Sigmoid colon (tissue), 7 donors: ENCODE measurements around the gene NR1I2. TPM values are rescaled to one million over a fixed set of nuclear protein-coding genes. Genes with fewer than 3 reads are reported as not detected.

Source experiments
- DNase-seq: peaks from one replicate; pipeline ENCODE4 v3.0.0-alpha.2; 2019
- H3K27ac ChIP-seq, 4 donors: fragments of 200-600 bp; sonication (generic); one replicate each; pipeline ENCODE4 v1.5.1; 2016 to 2019; ENCODE audit warnings: mild to moderate bottlenecking in 1 of 4
- H3K27me3 ChIP-seq, 3 donors: fragments of 200-600 bp; sonication (generic); one replicate each; pipeline ENCODE4 v1.5.1; 2019; ENCODE audit warnings: mild to moderate bottlenecking in 1 of 3
- H3K36me3 ChIP-seq, 4 donors: fragments of 200-600 bp; sonication (generic); one replicate each; pipeline ENCODE4 v1.5.1; 2016 to 2019
- H3K4me1 ChIP-seq, 4 donors: fragments of 200-600 bp; sonication (generic); one replicate each; pipeline ENCODE4 v1.5.1; 2017 to 2019
- H3K4me3 ChIP-seq, 4 donors: fragments of 200-600 bp; sonication (generic); one replicate each; pipeline ENCODE4 v1.5.1; 2017 to 2019; ENCODE audit warnings: mild to moderate bottlenecking in 2 of 4, moderate library complexity in 1 of 4
- H3K9me3 ChIP-seq, 4 donors: fragments of 200-600 bp in 3 of 4; sonication (generic) in 3 of 4; one replicate each; pipeline versions ENCODE4 v1.5.1 to v1.6.1; 2013 to 2019
- EP300 ChIP-seq, 4 donors: sonication (generic); formaldehyde crosslinking; IDR thresholded peaks; one replicate each; pipeline ENCODE4 v1.6.1; 2017; ENCODE audit warnings: antibody characterized with exemption in 4 of 4
- POLR2A ChIP-seq, 2 donors: fragments of 450-650 bp; IDR thresholded peaks; one replicate each; pipeline ENCODE4 v1.6.1; 2016; ENCODE audit warnings: antibody characterized with exemption in 2 of 2, mild to moderate bottlenecking in 2 of 2, moderate library complexity in 2 of 2
- POLR2AphosphoS5 ChIP-seq, 4 donors: sonication (generic); formaldehyde crosslinking; IDR thresholded peaks; one replicate each; pipeline ENCODE4 v1.6.1; 2017; ENCODE audit warnings: antibody characterized with exemption in 4 of 4
- WGBS, 2 donors: extraction: QIAGEN DNeasy Blood & Tissue Kit; methylation state at CpG; one replicate each; pipeline ENCODE4 v1.1.7; 2013; 5-methylcytosine and 5-hydroxymethylcytosine counted together
- intact Hi-C: fragments of 100-400 bp; cut with DNase I; formaldehyde crosslinking; loops from one replicate; pipeline ENCODE4 v1.15.1; 2023
- polyA plus RNA-seq, 3 donors: library from polyadenylated mRNA; stranded (reverse); fragments of 200-250 nt; gene quantifications; one replicate each; pipeline ENCODE4 v1.2.3, GENCODE V29; 2013
- total RNA-seq, 4 donors: library from RNA; depleted of rRNA; stranded (reverse); fragments of >200 nt; gene quantifications; one replicate each; pipeline ENCODE4 v1.1.0, GENCODE V29; 2016
- TF ChIP-seq, protein P1 (sequence below), 4 experiments: fragments of 450-650 bp in 3 of 4; fragments of 200-600 bp in 1 of 4; IDR thresholded peaks; one replicate each; pipeline ENCODE4 v1.5.1; 2016 to 2019; ENCODE audit warnings: antibody characterized with exemption in 4 of 4, mild to moderate bottlenecking in 3 of 4, moderate library complexity in 2 of 4
- donor health status: healthy with polysubstance abuse.
- donor health status: Bipolar disorder and iron deficiency.
- donor health status: healthy.

Gene NR1I2
- total and polyA plus RNA-seq, 7 donors: 0.54 to 50.6 (median 33.6) TPM; not detected in 2

DNA sequence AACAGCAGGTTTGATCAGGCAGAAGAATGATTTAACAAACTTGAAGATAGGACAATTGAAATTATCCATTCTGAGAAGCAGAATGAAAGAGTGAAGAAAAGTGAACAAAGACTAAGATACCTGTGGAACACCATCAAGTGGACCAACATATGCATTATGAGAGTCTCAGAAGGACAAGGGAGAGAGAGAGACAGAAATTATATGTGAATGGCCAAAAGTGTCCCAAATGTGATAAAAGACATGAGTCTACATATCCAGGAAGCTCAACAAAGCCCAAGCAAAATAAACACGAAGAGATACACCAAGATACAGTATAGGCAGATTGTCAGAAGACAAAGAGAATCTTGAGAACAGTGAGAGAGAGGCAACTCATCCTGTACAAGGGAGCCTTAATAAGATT, 5.6 kb upstream of the NR1I2 start:
- 65 to 75% methylated on average over 1 of the region's 1 CpG for WGBS, 2 donors
- H3K9me3 ChIP-seq: no peaks in the 10 kb centered on the region
- intact Hi-C loops: no loop called here
- no peak overlapping the region for H3K4me3 ChIP-seq
- no peak for TF ChIP-seq POLR2A (IDR thresholded peaks at IDR 0.05)
- no peak for TF ChIP-seq EP300 (IDR thresholded peaks at IDR 0.05)
- TF ChIP-seq, protein P1, sequence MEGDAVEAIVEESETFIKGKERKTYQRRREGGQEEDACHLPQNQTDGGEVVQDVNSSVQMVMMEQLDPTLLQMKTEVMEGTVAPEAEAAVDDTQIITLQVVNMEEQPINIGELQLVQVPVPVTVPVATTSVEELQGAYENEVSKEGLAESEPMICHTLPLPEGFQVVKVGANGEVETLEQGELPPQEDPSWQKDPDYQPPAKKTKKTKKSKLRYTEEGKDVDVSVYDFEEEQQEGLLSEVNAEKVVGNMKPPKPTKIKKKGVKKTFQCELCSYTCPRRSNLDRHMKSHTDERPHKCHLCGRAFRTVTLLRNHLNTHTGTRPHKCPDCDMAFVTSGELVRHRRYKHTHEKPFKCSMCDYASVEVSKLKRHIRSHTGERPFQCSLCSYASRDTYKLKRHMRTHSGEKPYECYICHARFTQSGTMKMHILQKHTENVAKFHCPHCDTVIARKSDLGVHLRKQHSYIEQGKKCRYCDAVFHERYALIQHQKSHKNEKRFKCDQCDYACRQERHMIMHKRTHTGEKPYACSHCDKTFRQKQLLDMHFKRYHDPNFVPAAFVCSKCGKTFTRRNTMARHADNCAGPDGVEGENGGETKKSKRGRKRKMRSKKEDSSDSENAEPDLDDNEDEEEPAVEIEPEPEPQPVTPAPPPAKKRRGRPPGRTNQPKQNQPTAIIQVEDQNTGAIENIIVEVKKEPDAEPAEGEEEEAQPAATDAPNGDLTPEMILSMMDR (IDR thresholded peaks at IDR 0.05): no peak
- no peak for TF ChIP-seq POLR2AphosphoS5 (IDR thresholded peaks at IDR 0.05)
- H3K4me1 ChIP-seq: no peaks in the 10 kb centered on the region
- no peak for DNase-seq
- no peaks in the 10 kb centered on the region for H3K36me3 ChIP-seq
- H3K27ac ChIP-seq: no peak overlapping the region
- H3K27me3 ChIP-seq: no peaks in the 10 kb centered on the region

- Histone ChIP-seq H3K9me3 (no peaks in the 10 kb centered on the region), H3K4me3 (no peak overlapping the region), H3K27ac (no peak overlapping the region), H3K27me3 (no peaks in the 10 kb centered on the region), H3K36me3 (no peaks in the 10 kb centered on the region), H3K4me1 (no peaks in the 10 kb centered on the region)
- TF ChIP-seq, protein P1 (IDR thresholded peaks at IDR 0.05): no peak
- TF ChIP-seq POLR2AphosphoS5 (IDR thresholded peaks at IDR 0.05) (no peak), POLR2A (IDR thresholded peaks at IDR 0.05) (no peak), EP300 (IDR thresholded peaks at IDR 0.05) (no peak)
- DNase-seq: no peak
- intact Hi-C loops: no loop called here
- 97 to 100% methylated on average over 1 of the region's 1 CpG for WGBS, 2 donors
Observed at GRCh38 chr3:119778176-119778575, 3.7 kb upstream of the NR1I2 start.

DNA sequence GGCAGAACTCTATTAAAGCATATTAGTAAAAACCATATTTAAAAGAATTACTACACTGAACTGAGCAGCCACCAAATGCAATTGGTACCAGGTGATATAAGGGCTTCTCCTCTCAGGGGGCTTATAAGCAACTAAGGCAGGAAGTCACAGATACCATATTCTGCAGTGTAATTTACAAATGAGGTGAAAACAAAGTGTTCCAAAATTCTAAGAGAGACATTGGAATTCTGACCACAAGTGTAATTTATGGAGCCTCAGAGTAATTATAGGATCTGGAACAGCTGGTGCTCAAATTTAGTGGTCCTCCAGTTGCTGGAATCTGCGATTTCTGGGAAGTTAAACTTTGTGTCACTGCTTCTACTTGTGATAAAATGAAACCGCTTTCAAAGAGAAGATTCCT, 3.1 kb upstream of the NR1I2 start:
- intact Hi-C loops: no loop called here

GRCh38 chr3:119779731-119780383, 2.0 kb upstream of the NR1I2 start:
- Histone ChIP-seq H3K4me3 (no peak overlapping the region), H3K36me3 (no peaks in the 10 kb centered on the region), H3K27ac (no peak overlapping the region), H3K4me1 (no peaks in the 10 kb centered on the region), H3K27me3 (no peaks in the 10 kb centered on the region), H3K9me3 (no peaks in the 10 kb centered on the region)
- no peak for DNase-seq
- TF ChIP-seq, protein P1 (IDR thresholded peaks at IDR 0.05): no peak
- no peak for TF ChIP-seq POLR2AphosphoS5 (IDR thresholded peaks at IDR 0.05)
- intact Hi-C loops: no loop called here
- WGBS, 2 donors: 80 to 86% methylated on average over 2 of the region's 2 CpGs

More for the DNA sequence above, 3.1 kb upstream of the NR1I2 start:
- TF ChIP-seq, protein P1 (IDR thresholded peaks at IDR 0.05): no peak
- TF ChIP-seq EP300 (IDR thresholded peaks at IDR 0.05): no peak
- no peak for TF ChIP-seq POLR2A (IDR thresholded peaks at IDR 0.05)
- TF ChIP-seq POLR2AphosphoS5 (IDR thresholded peaks at IDR 0.05): no peak
- Histone ChIP-seq H3K4me1 (no peaks in the 10 kb centered on the region), H3K27me3 (no peaks in the 10 kb centered on the region), H3K4me3 (no peak overlapping the region), H3K27ac (no peak overlapping the region), H3K36me3 (no peaks in the 10 kb centered on the region), H3K9me3 (no peaks in the 10 kb centered on the region)
- WGBS, 2 donors: 79 to 92% methylated on average over 2 of the region's 2 CpGs
- DNase-seq: no peak

- Histone ChIP-seq H3K27me3 (no peaks in the 10 kb centered on the region), H3K4me1 (no peaks in the 10 kb centered on the region), H3K4me3 (no peak overlapping the region), H3K36me3 (no peaks in the 10 kb centered on the region), H3K9me3 (no peaks in the 10 kb centered on the region), H3K27ac (no peak overlapping the region)
- WGBS, 2 donors: 66 to 83% methylated on average over 1 of the region's 1 CpG
- no peak for DNase-seq
- TF ChIP-seq, protein P1 (IDR thresholded peaks at IDR 0.05): no peak
- intact Hi-C loops: no loop called here
Observed at GRCh38 chr3:119782460-119782859, 559 bp downstream of the NR1I2 start.
